Mesothelial cell of epicardium (in vitro differentiated cells): ENCODE measurements around the gene IDS. TPM values are rescaled to one million over a fixed set of nuclear protein-coding genes. Genes with fewer than 3 reads are reported as not detected.
"Not testable (repeated sequence)": the region's sequence is repeated elsewhere in the genome, so short reads cannot be mapped to it uniquely, and the experiment has no call there.

Experiments used
- DNase-seq, 2 experiments: peaks; one replicate each; pipeline ENCODE4 v3.0.0; 2021; ENCODE audit warnings: low spot score in 2 of 2; ENCODE audit not compliant: unreplicated experiment in 2 of 2
- H3K27ac Mint-ChIP-seq: 2 replicates; pipeline ENCODE4 v1.8.0; 2021; ENCODE audit warnings: mixed read lengths
- H3K27me3 Mint-ChIP-seq: 2 replicates; pipeline ENCODE4 v1.8.0; 2021; ENCODE audit warnings: low read depth, mixed read lengths
- H3K36me3 Mint-ChIP-seq: 2 replicates; pipeline ENCODE4 v1.8.0; 2021; ENCODE audit warnings: mixed read lengths
- H3K4me1 Mint-ChIP-seq: 2 replicates; pipeline ENCODE4 v1.8.0; 2021; ENCODE audit warnings: mixed read lengths
- H3K4me3 Mint-ChIP-seq: 2 replicates; pipeline ENCODE4 v1.8.0; 2021; ENCODE audit warnings: mild to moderate bottlenecking, moderate library complexity, mixed read lengths
- H3K9me3 Mint-ChIP-seq: 2 replicates; pipeline ENCODE4 v1.8.0; 2021; ENCODE audit warnings: mixed read lengths
- total RNA-seq: library from RNA; stranded (reverse); gene quantifications from 3 replicates; pipeline ENCODE4 v1.2.1, GENCODE V29; 2021
- TF ChIP-seq, protein P1 (sequence below): fragments of 200-600 bp; sonication (generic); IDR thresholded peaks from one replicate; pipeline ENCODE4 v1.5.0; 2021; ENCODE audit warnings: antibody characterized with exemption; ENCODE audit not compliant: unreplicated experiment

Gene IDS, protein sequence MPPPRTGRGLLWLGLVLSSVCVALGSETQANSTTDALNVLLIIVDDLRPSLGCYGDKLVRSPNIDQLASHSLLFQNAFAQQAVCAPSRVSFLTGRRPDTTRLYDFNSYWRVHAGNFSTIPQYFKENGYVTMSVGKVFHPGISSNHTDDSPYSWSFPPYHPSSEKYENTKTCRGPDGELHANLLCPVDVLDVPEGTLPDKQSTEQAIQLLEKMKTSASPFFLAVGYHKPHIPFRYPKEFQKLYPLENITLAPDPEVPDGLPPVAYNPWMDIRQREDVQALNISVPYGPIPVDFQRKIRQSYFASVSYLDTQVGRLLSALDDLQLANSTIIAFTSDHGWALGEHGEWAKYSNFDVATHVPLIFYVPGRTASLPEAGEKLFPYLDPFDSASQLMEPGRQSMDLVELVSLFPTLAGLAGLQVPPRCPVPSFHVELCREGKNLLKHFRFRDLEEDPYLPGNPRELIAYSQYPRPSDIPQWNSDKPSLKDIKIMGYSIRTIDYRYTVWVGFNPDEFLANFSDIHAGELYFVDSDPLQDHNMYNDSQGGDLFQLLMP
- 42.9 to 44.0 TPM (median 43.3 TPM) in 3 replicates for total RNA-seq

DNA sequence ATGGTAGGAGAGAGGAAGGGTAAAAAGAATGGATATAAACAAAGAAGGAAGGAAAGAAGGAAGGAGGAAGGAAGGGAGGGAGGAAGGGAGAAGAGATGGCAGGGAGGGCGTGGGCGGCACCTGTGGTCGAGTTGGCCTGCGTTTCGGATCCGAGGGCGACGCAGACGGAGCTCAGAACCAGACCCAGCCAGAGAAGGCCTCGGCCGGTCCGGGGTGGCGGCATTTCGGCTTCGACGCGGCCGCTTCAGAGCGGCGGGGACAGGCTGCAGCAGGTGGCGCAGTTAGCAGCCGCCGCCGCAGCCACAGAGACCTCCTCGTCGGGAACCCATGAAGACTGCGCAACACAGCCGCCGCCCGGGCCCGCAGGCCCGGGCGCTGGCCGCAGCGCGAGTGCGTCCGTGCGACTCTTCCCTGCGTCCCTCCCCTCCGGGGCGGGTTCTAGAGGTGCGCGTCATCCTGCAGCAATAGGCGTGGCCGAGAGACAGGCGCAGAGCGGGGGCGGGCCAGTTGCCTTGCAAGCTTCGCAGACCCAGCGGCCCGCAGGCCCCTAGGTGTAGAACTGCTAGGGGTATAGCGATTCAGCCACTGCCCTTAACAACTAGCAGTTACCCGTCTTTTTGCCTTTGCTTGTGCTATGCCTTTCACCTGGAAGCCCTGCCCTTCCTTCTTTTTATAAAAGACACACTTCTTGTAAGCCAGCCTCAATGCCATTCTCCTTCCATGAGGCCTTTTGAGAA lies at the start of gene IDS:
TSS of gene IDS (minus strand) at position 392 of the 737 bp plus-strand sequence. CDS start at position 223, 169 bp downstream.
- peaks cover 14% of the 10 kb centered on the region for H3K4me1 Mint-ChIP-seq
- no peaks in the 10 kb centered on the region for H3K27me3 Mint-ChIP-seq
- peaks cover 5% of the 10 kb centered on the region for H3K9me3 Mint-ChIP-seq
- H3K4me3 Mint-ChIP-seq, result peak within 1 kb of the TSS; percentile 74
- H3K36me3 Mint-ChIP-seq, result no peaks in the 10 kb centered on the region
- H3K27ac Mint-ChIP-seq, result peak within 1 kb of the TSS; percentile 87
- DNase-seq, result peak; percentile 72 to 77
- TF ChIP-seq, protein P1, sequence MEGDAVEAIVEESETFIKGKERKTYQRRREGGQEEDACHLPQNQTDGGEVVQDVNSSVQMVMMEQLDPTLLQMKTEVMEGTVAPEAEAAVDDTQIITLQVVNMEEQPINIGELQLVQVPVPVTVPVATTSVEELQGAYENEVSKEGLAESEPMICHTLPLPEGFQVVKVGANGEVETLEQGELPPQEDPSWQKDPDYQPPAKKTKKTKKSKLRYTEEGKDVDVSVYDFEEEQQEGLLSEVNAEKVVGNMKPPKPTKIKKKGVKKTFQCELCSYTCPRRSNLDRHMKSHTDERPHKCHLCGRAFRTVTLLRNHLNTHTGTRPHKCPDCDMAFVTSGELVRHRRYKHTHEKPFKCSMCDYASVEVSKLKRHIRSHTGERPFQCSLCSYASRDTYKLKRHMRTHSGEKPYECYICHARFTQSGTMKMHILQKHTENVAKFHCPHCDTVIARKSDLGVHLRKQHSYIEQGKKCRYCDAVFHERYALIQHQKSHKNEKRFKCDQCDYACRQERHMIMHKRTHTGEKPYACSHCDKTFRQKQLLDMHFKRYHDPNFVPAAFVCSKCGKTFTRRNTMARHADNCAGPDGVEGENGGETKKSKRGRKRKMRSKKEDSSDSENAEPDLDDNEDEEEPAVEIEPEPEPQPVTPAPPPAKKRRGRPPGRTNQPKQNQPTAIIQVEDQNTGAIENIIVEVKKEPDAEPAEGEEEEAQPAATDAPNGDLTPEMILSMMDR, result no peak

DNA sequence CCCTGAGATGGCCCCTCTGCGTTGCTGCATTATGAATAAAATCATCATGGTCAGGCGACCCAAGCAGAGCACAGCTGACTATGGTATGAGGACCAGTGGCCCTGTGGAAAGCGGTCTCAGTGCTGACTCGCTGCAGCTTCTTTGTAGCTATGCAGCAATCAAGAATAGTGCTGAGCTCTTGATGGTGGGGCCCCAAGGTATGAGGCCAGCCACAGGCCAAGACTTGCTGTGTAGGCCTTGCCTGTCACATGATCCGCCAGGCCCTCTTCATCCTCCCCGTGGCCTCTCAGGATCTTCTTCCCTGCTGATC lies 46.8 kb upstream of the IDS start:
- not testable (repeated sequence) for H3K4me1 Mint-ChIP-seq, H3K27me3 Mint-ChIP-seq, H3K36me3 Mint-ChIP-seq, H3K9me3 Mint-ChIP-seq, DNase-seq, H3K27ac Mint-ChIP-seq, H3K4me3 Mint-ChIP-seq

DNA sequence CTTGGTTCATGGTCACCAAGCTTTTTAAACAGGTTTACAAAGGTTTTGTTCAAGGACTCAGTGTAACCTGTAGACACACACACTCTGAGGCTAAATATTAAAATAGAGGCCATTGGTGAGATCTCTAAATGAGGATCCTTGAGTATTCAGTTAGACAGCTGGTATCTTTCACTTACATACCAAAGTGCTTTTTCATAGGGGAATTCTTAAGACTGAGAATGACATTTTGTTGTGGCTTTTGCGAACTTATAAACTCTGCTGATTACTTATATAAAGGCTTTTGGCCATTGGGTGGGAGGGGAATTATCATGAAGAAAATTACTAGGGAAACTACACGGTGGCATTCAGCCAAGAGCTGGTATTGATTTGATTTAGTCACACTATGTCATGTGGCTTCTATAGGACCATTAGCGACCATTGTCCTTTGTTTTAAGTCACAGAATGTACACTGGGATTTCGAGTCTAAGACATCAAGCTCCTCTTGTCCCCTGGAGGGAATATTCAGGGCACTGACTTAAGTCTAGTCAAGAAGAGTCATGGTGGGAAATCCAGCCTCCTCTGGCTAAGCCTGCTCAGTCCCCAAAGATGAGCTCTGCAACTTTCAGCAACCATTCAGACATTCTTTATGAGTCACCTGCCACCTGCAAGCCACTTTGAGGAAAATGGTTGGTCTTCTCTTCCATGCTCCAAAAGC lies 46.3 kb upstream of the IDS start:
- H3K36me3 Mint-ChIP-seq, H3K9me3 Mint-ChIP-seq, H3K4me1 Mint-ChIP-seq, DNase-seq, H3K27me3 Mint-ChIP-seq, H3K27ac Mint-ChIP-seq, H3K4me3 Mint-ChIP-seq: not testable (repeated sequence)

DNA sequence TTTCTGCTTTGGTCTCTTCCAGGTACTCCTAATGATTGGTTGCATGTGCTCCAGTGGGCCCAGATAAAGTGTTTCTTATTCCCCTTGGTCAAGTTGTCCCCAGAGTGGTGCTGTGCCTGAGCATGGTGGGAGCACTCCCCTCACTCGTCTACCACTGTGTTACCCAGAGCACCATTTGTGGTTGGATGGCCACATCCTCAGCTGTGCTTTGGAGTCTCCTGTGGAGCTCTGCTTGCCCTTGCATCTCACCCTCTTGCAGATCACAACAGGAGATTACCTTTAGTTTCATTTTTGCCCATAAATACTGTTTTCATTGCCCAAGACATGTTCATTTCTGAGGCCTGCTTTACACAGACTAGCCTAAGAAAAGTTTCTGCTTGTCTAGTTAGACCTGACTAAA lies 45.3 kb upstream of the IDS start:
- H3K27me3 Mint-ChIP-seq, H3K4me1 Mint-ChIP-seq, H3K36me3 Mint-ChIP-seq, H3K9me3 Mint-ChIP-seq, H3K27ac Mint-ChIP-seq, H3K4me3 Mint-ChIP-seq, DNase-seq: not testable (repeated sequence)

DNA sequence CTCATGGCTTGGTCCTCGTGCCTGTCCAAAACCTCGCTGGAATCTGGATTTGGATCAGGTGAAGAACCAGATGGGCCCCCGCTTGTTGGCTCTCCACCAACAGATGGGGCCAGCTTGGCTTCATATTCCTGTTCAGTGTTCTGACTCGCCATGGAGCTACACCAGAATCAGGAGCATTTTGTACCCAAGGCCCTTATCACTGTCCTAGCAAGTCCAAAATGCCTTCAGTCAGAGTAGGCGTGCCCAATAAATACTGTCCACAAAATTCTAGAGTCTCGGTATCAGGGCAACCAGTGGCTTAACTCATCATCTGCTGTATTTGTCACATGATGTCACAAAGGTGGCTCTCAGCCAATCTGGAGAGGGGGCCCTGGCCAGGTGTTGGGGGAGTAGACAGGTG lies 44.6 kb upstream of the IDS start, which contains the start of gene HSFX3:
TSS of gene HSFX3 (minus strand) at position 224 of the 400 bp plus-strand sequence. CDS start at position 152, 72 bp downstream.
- not testable (repeated sequence) for H3K4me3 Mint-ChIP-seq, H3K27ac Mint-ChIP-seq, H3K27me3 Mint-ChIP-seq, H3K4me1 Mint-ChIP-seq, H3K36me3 Mint-ChIP-seq, H3K9me3 Mint-ChIP-seq, DNase-seq

DNA sequence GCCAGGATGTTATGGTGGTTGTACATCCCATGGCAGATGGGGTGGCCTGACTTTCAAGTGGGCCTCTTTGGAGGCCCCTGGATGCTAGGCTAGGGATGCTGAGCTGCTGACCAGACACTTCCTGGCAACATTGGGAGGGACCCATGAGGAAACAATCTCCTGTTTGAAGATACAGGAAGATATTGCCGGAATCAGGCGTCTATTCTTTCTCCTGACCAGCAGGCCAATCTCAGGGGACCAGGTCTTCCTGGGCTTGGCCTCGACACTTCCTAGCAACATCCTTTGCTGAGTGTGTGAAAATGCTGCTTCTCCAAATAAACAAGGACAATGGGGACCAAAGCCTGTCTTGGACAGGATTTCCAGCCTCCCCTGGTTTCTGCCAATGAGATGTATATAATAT lies 42.7 kb upstream of the IDS start:
- DNase-seq, H3K27ac Mint-ChIP-seq, H3K27me3 Mint-ChIP-seq, H3K4me1 Mint-ChIP-seq, H3K9me3 Mint-ChIP-seq, H3K36me3 Mint-ChIP-seq, H3K4me3 Mint-ChIP-seq: not testable (repeated sequence)

DNA sequence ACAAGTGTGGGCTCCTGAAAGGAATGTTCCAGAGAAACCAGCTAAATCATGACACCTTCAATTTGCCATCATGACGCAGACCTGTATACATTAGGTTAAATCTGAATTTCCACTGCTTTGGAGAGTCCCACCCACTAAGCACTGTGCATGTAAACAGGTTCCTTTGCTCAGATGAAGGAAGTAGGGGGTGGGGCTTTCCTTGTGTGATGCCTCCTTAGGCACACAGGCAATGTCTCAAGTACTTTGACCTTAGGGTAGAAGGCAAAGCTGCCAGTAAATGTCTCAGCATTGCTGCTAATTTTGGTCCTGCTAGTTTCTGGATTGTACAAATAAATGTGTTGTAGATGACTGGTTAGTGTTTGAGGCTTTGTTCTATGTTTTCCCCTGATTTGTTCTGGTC lies 41.9 kb upstream of the IDS start:
- DNase-seq, H3K36me3 Mint-ChIP-seq, H3K9me3 Mint-ChIP-seq, H3K4me1 Mint-ChIP-seq, H3K27ac Mint-ChIP-seq, H3K27me3 Mint-ChIP-seq, H3K4me3 Mint-ChIP-seq: not testable (repeated sequence)

DNA sequence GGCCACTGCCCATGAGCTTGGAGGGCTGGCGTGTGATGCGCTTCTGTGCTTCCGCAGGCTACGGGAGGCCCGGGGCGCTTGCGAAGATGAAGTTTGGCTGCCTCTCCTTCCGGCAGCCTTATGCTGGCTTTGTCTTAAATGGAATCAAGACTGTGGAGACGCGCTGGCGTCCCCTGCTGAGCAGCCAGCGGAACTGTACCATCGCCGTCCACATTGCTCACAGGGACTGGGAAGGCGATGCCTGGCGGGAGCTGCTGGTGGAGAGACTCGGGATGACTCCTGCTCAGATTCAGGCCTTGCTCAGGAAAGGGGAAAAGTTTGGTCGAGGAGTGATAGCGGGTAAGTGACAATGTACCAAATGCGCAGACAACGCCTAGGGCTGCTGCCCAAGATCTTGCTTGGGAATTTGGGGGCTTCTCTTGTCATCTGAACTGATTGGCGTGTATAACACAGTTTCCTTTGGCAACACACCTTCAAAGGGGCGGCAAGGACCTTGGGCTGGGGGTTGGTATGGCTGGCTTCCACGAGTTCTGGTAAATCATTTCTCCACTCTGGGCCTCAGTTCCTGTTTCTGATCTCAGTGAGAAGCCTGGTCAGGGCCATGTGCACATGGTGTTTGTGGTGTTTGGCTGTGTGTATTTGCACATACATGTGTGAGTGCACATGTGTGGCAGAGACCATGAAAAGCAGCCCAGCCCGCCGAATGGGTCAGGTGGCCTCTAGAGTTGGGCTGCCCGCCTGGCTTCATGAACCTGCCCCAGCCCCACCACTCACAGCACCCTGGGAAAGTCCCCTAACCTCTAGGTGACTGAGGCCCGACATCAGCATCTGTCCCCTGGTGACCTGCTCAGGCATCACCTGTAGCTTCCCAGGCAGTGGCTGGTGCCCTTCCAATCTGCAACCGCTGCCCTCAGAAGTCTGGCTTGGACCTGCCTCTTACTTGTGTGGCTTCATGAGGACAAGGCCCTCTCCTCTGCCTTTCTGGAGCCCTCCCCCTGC lies 40.7 kb upstream of the IDS start:
- H3K27ac Mint-ChIP-seq, H3K36me3 Mint-ChIP-seq, H3K4me1 Mint-ChIP-seq, DNase-seq, H3K9me3 Mint-ChIP-seq, H3K4me3 Mint-ChIP-seq, H3K27me3 Mint-ChIP-seq: not testable (repeated sequence)
